HG03521 (cell line): ENCODE measurements around the gene DCK.
"Not testable (repeated sequence)": the region's sequence is repeated elsewhere in the genome, so short reads cannot be mapped to it uniquely, and the experiment has no call there.

Experiments
- ATAC-seq: cut with Tn5 transposase; IDR thresholded peaks from one replicate; pipeline ENCODE4 v1.9.1; 2021; ENCODE audit warnings: mild to moderate bottlenecking, moderate library complexity; ENCODE audit not compliant: unreplicated experiment

DCK gene

DNA sequence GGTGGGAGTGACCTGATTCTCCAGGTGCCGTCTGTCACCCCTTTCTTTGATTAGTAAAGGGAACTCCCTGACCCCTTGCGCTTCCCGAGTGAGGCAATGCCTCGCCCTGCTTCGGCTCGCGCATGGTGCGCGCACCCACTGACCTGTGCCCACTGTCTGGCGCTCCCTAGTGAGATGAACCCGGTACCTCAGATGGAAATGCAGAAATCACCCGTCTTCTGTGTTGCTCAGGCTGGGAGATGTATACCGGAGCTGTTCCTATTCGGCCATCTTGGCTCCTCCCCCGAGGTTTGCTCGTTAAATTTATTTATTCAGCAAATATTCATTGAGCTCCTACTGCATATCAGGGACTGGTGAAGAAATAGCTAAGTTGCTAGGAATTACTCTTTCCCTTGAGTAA, 66.1 kb downstream of the DCK start:
- ATAC-seq: not testable (repeated sequence)

DNA sequence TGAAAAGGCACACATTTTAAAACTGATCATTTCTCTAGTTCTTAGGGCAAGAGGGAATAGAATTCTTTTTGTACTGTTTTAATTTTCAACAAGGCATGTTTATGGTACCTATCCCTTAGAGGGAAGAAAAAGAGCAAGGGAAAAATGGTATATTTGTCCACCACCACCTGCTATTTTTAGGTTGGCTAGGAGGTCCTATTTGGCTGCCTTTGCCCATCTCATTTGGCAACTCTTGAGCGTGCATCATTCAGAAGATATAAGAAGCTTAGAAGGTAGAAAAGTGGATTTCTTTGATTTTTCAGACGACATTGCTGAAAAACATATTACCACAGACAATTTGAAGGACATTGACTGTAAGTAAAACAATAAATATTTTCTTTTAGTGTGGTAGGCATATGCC, 69.0 kb downstream of the DCK start:
- ATAC-seq: no peak

DNA sequence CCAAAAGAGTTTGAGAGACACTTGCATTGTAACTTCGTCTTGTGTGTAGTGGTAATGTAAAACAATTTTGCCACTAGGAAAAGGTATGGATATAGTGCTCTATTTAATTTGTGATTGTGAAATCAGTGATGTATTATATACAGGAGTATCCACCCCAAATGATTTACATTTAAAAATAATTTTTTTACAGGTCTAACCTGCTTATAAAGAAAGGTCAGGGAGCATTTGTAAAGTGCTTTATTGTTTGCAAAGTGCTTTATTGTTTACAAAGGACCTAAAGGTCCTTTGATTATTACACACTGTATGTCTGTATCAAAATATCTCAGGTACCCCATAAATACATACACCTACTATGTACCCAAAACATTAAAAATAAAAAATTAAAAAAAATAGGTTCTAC, 70.3 kb downstream of the DCK start:
- ATAC-seq: no peak

DNA sequence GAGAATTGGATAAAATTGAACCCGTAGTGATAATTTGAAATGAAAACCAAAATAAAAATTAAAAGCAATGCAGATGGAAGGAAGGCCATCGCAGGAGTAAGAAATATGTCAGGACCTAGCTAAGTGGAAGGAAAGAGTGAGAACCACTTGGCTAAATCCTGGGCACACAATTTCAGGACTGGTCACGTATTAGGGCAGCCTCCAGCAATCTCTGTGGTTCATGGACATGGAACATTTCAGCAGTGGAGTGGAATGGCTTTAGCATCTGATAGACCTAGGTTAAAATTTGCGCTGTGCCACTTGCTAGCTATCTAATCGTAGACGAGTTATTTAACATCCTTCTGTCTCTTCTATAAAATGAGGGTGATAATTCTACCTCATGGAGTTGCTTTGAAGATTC, 71.1 kb downstream of the DCK start:
- no peak for ATAC-seq

DNA sequence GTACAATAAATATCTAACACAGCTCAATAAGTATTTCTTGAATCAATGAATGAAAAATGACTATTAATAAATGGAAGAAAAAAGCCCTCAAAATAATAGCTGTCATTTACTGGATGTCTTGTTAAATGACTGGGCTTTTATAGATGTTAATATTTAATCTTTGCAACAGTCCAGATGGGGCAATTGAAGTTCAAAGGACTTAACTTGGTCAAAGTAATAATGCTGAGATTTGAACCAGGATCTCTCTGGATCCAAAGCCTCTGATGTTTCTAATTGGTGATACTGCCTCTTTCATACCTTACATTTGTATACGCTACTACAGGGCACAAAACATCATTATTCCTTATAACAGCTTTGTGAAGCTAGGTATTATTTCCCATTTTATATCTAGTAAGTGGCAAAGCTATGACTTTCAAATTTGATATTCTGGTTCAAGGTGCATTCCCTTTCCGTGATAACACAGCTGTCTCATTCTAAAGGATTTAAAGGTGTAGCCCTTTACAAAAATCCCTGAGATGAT, 72.6 kb downstream of the DCK start:
- no peak for ATAC-seq

DNA sequence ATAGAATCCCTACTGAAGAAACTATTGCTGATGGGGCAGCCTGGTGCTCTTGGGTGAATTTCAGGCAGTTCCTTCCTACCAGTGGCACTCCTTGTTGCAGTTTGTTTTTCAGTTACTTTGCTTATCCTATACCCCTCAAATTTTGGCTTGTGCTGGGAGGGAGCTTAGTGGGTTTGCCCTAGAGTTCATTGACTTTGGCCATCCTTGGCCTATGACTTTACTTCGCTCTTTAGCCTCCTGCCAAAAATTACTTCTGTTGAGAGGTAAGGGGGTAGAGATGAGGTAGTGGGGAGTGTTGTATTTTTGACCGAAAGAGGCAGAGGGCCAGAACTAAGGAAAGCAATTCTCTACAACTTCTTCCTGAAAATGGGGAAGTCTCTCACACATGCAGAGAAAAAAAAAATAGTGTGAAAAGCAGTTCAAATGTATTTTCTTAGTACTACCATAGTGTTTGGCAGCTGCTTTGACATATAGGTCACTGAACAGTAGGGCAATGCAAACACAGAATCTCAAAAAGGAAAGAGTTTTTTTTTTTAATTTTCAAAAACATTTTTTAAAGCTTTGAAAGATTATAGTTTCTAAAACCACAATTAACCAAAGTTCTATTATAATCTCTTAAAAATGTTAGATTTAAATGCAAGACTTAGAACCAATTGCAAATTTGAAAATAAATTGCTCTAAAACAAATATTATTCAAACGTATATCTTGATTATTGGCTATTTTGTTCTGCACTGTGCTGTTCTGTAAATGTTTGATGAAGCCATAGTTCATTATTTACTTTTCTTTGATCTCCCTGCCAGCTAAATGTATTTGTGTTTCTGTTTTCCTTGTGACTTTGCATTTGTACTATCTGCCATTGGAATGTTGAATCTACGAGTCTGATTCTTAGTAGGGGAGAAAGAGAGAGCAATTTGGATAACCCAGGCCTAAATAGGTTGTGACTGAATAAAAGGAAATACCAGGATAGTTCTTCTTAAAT, 73.6 kb downstream of the DCK start:
- no peak for ATAC-seq

DNA sequence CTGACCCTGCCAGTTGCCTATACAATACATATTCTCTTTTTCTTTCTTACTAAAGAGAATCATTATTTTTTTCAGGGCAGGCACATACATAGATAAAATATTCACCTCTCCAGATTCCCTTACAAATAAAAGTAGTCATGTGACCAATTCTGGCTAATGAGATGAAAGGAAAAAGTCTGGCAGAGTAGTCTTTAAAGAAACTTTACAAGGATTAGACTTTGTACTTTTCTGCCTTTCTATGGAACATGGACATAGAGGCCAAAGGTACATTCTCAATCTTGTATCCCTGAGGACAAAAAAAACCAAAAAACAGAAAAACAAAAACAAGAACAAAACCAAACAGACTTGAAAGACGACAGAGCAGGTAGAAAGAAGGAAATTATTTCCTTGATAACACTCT, 75.6 kb downstream of the DCK start:
- ATAC-seq: no peak

DNA sequence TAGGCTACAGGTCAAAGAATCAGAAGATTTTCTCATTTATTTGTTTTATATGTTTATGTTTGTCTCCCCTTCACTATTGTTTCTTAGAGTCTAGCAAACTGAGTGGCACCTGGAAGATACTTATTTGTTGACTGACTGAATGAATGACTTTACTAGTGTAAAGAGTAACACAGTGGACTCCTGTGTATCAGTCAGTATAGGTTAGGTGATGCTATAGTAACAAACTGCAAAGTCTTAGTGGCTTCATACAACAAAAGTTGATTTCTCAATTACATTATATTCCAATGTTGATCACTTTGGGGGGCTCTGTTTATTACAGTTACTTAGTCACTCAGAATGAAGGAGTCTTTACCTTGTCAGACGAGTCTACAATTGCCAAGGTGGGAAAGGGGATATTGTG, 76.6 kb downstream of the DCK start:
- ATAC-seq: no peak

DNA sequence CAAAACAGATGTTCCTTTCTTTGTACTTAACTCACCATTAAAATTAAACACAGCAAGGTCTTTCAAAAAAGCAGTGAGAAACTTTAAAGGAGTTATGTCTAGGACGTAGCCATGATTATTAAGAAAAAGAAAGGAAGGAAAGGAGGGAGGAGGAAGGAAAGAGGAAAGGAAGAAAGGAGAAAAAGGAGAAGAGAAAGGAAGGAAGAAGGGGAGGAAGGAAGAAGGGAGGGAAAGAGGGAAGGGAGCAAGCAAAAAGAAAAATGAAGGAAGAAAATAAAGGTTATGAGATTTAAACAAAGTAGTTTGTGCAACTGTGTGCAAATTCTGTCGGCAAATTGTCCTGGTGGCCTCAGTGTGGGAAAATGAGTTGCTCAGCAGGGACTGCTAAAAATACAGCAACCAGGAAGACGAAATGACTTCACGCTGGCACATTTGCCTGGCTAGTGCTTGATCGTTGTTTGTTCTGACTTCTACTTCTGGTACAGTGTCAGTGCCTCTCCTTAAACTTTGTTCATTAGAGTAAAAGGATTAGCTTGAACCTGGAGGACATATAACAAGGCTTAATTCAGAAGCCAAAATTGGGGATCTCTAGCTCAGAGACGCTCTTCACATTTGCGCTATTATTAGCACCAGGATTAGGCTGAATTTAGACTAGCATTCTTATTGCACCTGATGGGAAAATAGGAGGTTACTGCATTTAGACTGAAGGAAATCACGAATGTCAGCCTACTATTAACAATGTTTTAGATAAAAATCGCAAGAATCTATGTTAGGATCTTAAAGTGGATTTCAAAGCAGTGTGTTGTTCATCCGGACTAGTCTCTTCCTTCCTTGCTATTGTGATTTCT, 81.2 kb downstream of the DCK start:
- no peak for ATAC-seq
